GM23338 (cell line): ENCODE data around the gene EHD4. TPM values are rescaled to one million over a fixed set of nuclear protein-coding genes. Genes with fewer than 3 reads are reported as not detected.

ENCODE experiments used
- ATAC-seq: fragments of 200-7000 bp; cut with Tn5 transposase; 3 replicates; pipeline ENCODE4 v1.9.1; 2020
- DNase-seq: peaks from one replicate; pipeline ENCODE4 v3.0.0-alpha.2; 2015; ENCODE audit warnings: low spot score
- H2AFZ ChIP-seq: fragments of 200-600 bp; sonication (generic); 2 replicates; pipeline ENCODE4 v1.8.0; 2016; ENCODE audit warnings: antibody characterized with exemption, mild to moderate bottlenecking, moderate library complexity
- H3F3A ChIP-seq: fragments of 200-600 bp; sonication (generic); replicated peaks from 2 replicates; pipeline ENCODE4 v1.8.0; 2017; ENCODE audit warnings: antibody characterized with exemption, mixed run types, low read depth
- H3K27ac ChIP-seq: fragments of 200-600 bp; sonication (generic); 2 replicates; pipeline ENCODE4 v1.6.1; 2016; ENCODE audit warnings: low read depth
- H3K27me3 ChIP-seq: fragments of 200-600 bp; sonication (generic); 2 replicates; pipeline ENCODE4 v1.8.0; 2016; ENCODE audit warnings: mild to moderate bottlenecking, mixed run types, moderate library complexity; ENCODE audit not compliant: insufficient read depth
- H3K36me3 ChIP-seq: fragments of 200-600 bp; sonication (generic); 2 replicates; pipeline ENCODE4 v1.8.0; 2016; ENCODE audit warnings: mild to moderate bottlenecking; ENCODE audit not compliant: insufficient read depth
- H3K4me1 ChIP-seq: fragments of 200-600 bp; sonication (generic); 2 replicates; pipeline ENCODE4 v1.8.0; 2016; ENCODE audit warnings: mild to moderate bottlenecking, moderate library complexity; ENCODE audit not compliant: insufficient read depth
- H3K4me2 ChIP-seq: fragments of 200-600 bp; sonication (generic); 2 replicates; pipeline ENCODE4 v1.7.1; 2017; ENCODE audit warnings: mixed run types
- H3K4me3 ChIP-seq: fragments of 200-600 bp; sonication (generic); 2 replicates; pipeline ENCODE4 v1.6.1; 2016; ENCODE audit warnings: mixed run types
- H3K79me2 ChIP-seq: fragments of 200-600 bp; sonication (generic); replicated peaks from 2 replicates; pipeline ENCODE4 v1.8.0; 2017; ENCODE audit warnings: mild to moderate bottlenecking; ENCODE audit not compliant: insufficient read depth
- H3K9me2 ChIP-seq: fragments of 200-600 bp; sonication (generic); 2 replicates; pipeline ENCODE4 v1.8.0; 2017; ENCODE audit not compliant: insufficient read depth
- H4K20me1 ChIP-seq: fragments of 200-600 bp; sonication (generic); replicated peaks from 2 replicates; pipeline ENCODE4 v1.8.0; 2017; ENCODE audit warnings: mild to moderate bottlenecking; ENCODE audit not compliant: insufficient read depth
- H3K27ac Mint-ChIP-seq: 2 replicates; pipeline ENCODE4 v1.8.0; 2020; ENCODE audit warnings: inconsistent platforms, mild to moderate bottlenecking, moderate library complexity, mixed read lengths
- H3K27me3 Mint-ChIP-seq: 3 replicates; pipeline ENCODE4 v1.8.0; 2022; ENCODE audit warnings: low read depth, mild to moderate bottlenecking, moderate library complexity, mixed read lengths, inconsistent platforms; ENCODE audit not compliant: insufficient read depth, poor library complexity
- H3K36me3 Mint-ChIP-seq: 3 replicates; pipeline ENCODE4 v1.8.0; 2021; ENCODE audit warnings: low read depth, mild to moderate bottlenecking, inconsistent platforms, moderate library complexity, mixed read lengths
- H3K4me1 Mint-ChIP-seq: 3 replicates; pipeline ENCODE4 v1.8.0; 2020; ENCODE audit warnings: mild to moderate bottlenecking, inconsistent platforms, mixed read lengths
- H3K4me3 Mint-ChIP-seq: 3 replicates; pipeline ENCODE4 v1.8.0; 2021; ENCODE audit warnings: moderate library complexity, mild to moderate bottlenecking, inconsistent platforms, mixed read lengths
- H3K9me3 Mint-ChIP-seq: 3 replicates; pipeline ENCODE4 v1.8.0; 2020; ENCODE audit warnings: moderate library complexity, mild to moderate bottlenecking, inconsistent platforms, mixed read lengths
- CREB1 ChIP-seq: fragments of 250-450 bp; sonication (Bioruptor Pico); IDR thresholded peaks from 2 replicates; pipeline ENCODE4 v1.5.0; 2020; ENCODE audit warnings: low read depth, mild to moderate bottlenecking, moderate library complexity
- CTCF ChIP-seq, 2 experiments: fragments of 200-600 bp in 1 of 2; sonication (generic) in 1 of 2; conservative IDR thresholded peaks; 2 replicates each; pipeline versions ENCODE4 v1.5.1 to v1.6.1; 2016 to 2017; ENCODE audit warnings: antibody characterized with exemption in 2 of 2, low read depth in 2 of 2, mild to moderate bottlenecking in 2 of 2, moderate library complexity in 1 of 2
- ETS1 ChIP-seq: IDR thresholded peaks from 2 replicates; pipeline ENCODE4 v1.6.1; 2016; ENCODE audit warnings: antibody characterized with exemption
- EZH2 ChIP-seq: fragments of 200-600 bp; sonication (generic); IDR thresholded peaks from one replicate; pipeline ENCODE4 v1.8.0; 2017; ENCODE audit warnings: antibody characterized with exemption, mild to moderate bottlenecking, low read depth; ENCODE audit not compliant: unreplicated experiment
- EZH2phosphoT487 ChIP-seq: fragments of 200-600 bp; sonication (generic); IDR thresholded peaks from one replicate; pipeline ENCODE4 v1.8.1; 2018; ENCODE audit warnings: antibody characterized with exemption; ENCODE audit not compliant: unreplicated experiment
- JUNB ChIP-seq: IDR thresholded peaks from one replicate; pipeline ENCODE4 v1.6.1; 2016; ENCODE audit warnings: antibody characterized with exemption; ENCODE audit not compliant: unreplicated experiment
- NANOG ChIP-seq: IDR thresholded peaks from 2 replicates; pipeline ENCODE4 v1.6.1; 2016; ENCODE audit warnings: antibody characterized with exemption, borderline replicate concordance
- POLR2AphosphoS5 ChIP-seq: IDR thresholded peaks from 2 replicates; pipeline ENCODE4 v1.6.1; 2016; ENCODE audit warnings: antibody characterized with exemption, low read depth
- REST ChIP-seq: IDR thresholded peaks from one replicate; pipeline ENCODE4 v1.6.1; 2018; ENCODE audit warnings: antibody characterized with exemption; ENCODE audit not compliant: unreplicated experiment
- STAT1 ChIP-seq: IDR thresholded peaks from one replicate; pipeline ENCODE4 v1.6.1; 2016; ENCODE audit warnings: antibody characterized with exemption; ENCODE audit not compliant: unreplicated experiment
- ZNF114 ChIP-seq: fragments of 250-450 bp; sonication (Bioruptor Pico); IDR thresholded peaks from 2 replicates; pipeline ENCODE4 v1.5.0; 2020; ENCODE audit warnings: mild to moderate bottlenecking, moderate library complexity
- ZNF331 ChIP-seq: fragments of 250-450 bp; sonication (Bioruptor Pico); IDR thresholded peaks from 2 replicates; pipeline ENCODE4 v1.5.0; 2020; ENCODE audit warnings: low read depth, mild to moderate bottlenecking, moderate library complexity
- ZNF462 ChIP-seq: fragments of 250-450 bp; sonication (Bioruptor Pico); IDR thresholded peaks from 2 replicates; pipeline ENCODE4 v1.5.0; 2020; ENCODE audit warnings: mild to moderate bottlenecking, moderate library complexity
- polyA plus RNA-seq: library from polyadenylated mRNA; unstranded; fragments of >200 nt; fragmentation: Nextera tagmentation; extraction: Ambion mirVana; gene quantifications from 2 replicates; pipeline ENCODE4 v1.2.1, GENCODE V29; 2016
- total RNA-seq: library from RNA; depleted of rRNA; stranded (reverse); fragments of >200 nt; shearing (Covaris generic); gene quantifications from 2 replicates; pipeline ENCODE4 v1.2.3, GENCODE V29; 2014

Gene EHD4
- total and polyA plus RNA-seq, 2 experiments from 2014 or later = 13.0 to 31.0 TPM

- H3K36me3 Mint-ChIP-seq = peaks cover 3% of the 10 kb centered on the region; the same call in 2 of the 3 replicates
- H3K4me1 Mint-ChIP-seq = peaks cover 54% of the 10 kb centered on the region
- no peak overlapping the region for H3K27ac Mint-ChIP-seq
- H3K27me3 ChIP-seq = no peaks in the 10 kb centered on the region
- H2AFZ ChIP-seq = no peak overlapping the region
- H3K4me2 ChIP-seq = no peak overlapping the region
- no peak overlapping the region for H3K27ac ChIP-seq
- no peaks in the 10 kb centered on the region for H3K9me3 Mint-ChIP-seq
- 0 out of 2 replicates have a peak, but pooled peaks cover 4% of the 10 kb centered on the region for H3F3A ChIP-seq
- H4K20me1 ChIP-seq = peaks cover 13% of the 10 kb centered on the region
- peaks cover 9% of the 10 kb centered on the region; the same call in 1 of the 2 replicates for H3K79me2 ChIP-seq
- TF ChIP-seq EZH2 = no peak
- no peak for TF ChIP-seq NANOG
- no peak for TF ChIP-seq REST
- no peak for TF ChIP-seq ZNF462 (CRISPR knock-in tag)
- no peak for TF ChIP-seq STAT1
- TF ChIP-seq CREB1 (CRISPR knock-in tag) = no peak
- no peak for TF ChIP-seq ZNF331 (CRISPR knock-in tag)
- no peak for TF ChIP-seq ETS1
- TF ChIP-seq CTCF (conservative IDR thresholded peaks at IDR 0.05; ENCODE audit: low read depth in 2 of 2) = no peak
- TF ChIP-seq POLR2AphosphoS5 = no peak
- TF ChIP-seq EZH2phosphoT487 = no peak
- TF ChIP-seq ZNF114 (CRISPR knock-in tag) = no peak
- no peak for TF ChIP-seq JUNB
- H3K9me2 ChIP-seq = no peaks in the 10 kb centered on the region
- H3K27me3 Mint-ChIP-seq = peaks cover 12% of the 10 kb centered on the region
- H3K4me3 Mint-ChIP-seq = no peak overlapping the region
- DNase-seq = no peak
- H3K4me3 ChIP-seq = no peak overlapping the region
- H3K36me3 ChIP-seq = 0 out of 2 replicates have a peak, but pooled peaks cover 4% of the 10 kb centered on the region
- peaks cover 18% of the 10 kb centered on the region for H3K4me1 ChIP-seq
- no peak for ATAC-seq
These were observed 41.5 kb downstream of the EHD4 start for GRCh38 chr15:41930867-41931222.
